ENCODE measurements around the gene COL15A1. TPM values are rescaled to one million over a fixed set of nuclear protein-coding genes. Genes with fewer than 3 reads are reported as not detected.

COL15A1 gene
- total RNA-seq, 1 experiment from 2014 or later: 0.22 TPM

DNA sequence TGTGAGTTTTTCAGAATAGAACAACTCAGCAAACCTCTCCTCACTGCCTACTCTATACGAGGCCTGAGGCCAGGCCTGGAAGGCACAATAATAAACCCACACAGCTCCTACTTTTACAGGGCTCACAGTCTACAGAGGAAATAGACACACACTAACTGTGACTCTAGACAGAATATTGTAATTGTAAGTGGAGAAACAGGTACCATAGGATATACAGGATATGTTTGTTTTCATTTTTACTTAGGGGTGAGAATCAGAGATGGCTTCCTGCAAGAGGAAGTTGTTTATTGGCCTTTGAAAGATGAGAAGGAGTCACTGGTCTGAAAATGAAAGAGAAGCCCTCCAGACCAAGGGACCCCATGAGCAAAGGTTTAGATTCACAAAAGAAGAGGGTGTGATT is 125.4 kb downstream of the COL15A1 start (continued):
- TF ChIP-seq JAZF1 (CRISPR knock-in tag; IDR thresholded peaks at IDR 0.05) (no peak), PRRX2 (CRISPR knock-in tag; IDR thresholded peaks at IDR 0.05) (no peak), ZBTB21 (CRISPR knock-in tag; IDR thresholded peaks at IDR 0.05; ENCODE audit: borderline replicate concordance) (no peak), RORB (CRISPR knock-in tag; IDR thresholded peaks at IDR 0.05) (no peak)
- TF ChIP-seq, protein P1, sequence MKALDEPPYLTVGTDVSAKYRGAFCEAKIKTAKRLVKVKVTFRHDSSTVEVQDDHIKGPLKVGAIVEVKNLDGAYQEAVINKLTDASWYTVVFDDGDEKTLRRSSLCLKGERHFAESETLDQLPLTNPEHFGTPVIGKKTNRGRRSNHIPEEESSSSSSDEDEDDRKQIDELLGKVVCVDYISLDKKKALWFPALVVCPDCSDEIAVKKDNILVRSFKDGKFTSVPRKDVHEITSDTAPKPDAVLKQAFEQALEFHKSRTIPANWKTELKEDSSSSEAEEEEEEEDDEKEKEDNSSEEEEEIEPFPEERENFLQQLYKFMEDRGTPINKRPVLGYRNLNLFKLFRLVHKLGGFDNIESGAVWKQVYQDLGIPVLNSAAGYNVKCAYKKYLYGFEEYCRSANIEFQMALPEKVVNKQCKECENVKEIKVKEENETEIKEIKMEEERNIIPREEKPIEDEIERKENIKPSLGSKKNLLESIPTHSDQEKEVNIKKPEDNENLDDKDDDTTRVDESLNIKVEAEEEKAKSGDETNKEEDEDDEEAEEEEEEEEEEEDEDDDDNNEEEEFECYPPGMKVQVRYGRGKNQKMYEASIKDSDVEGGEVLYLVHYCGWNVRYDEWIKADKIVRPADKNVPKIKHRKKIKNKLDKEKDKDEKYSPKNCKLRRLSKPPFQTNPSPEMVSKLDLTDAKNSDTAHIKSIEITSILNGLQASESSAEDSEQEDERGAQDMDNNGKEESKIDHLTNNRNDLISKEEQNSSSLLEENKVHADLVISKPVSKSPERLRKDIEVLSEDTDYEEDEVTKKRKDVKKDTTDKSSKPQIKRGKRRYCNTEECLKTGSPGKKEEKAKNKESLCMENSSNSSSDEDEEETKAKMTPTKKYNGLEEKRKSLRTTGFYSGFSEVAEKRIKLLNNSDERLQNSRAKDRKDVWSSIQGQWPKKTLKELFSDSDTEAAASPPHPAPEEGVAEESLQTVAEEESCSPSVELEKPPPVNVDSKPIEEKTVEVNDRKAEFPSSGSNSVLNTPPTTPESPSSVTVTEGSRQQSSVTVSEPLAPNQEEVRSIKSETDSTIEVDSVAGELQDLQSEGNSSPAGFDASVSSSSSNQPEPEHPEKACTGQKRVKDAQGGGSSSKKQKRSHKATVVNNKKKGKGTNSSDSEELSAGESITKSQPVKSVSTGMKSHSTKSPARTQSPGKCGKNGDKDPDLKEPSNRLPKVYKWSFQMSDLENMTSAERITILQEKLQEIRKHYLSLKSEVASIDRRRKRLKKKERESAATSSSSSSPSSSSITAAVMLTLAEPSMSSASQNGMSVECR (CRISPR knock-in tag; IDR thresholded peaks at IDR 0.05; ENCODE audit: borderline replicate concordance): no peak

DNA sequence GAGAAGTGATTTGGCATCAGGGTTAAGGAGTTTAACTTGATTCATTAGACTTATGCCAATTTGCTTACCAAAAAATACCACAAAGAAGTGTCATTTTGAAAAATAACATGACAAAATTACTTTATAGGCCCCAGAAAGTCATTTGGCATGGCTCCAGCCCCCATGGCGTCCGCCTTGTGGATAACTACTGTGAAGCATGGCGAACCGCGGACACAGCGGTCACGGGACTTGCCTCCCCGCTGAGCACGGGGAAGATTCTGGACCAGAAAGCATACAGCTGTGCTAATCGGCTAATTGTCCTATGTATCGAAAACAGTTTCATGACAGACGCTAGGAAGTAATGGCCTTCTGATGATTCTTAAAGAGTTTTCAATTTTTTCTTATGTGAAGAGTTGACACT is 125.8 kb downstream of the COL15A1 start:
- ChIA-PET CTCF (no interaction called here), POLR2A (no interaction called here)
- peaks cover 6% of the 10 kb centered on the region; the same call in 1 of the 2 replicates for H3K9me3 Mint-ChIP-seq
- peaks cover 2% of the 10 kb centered on the region; the same call in 1 of the 2 replicates for H3K4me1 Mint-ChIP-seq
- no peak overlapping the region for H3K27ac Mint-ChIP-seq
- no peaks in the 10 kb centered on the region for H3K36me3 Mint-ChIP-seq
- H3K4me3 Mint-ChIP-seq: no peak overlapping the region
- no peak for DNase-seq (ENCODE audit: low spot score)
- ATAC-seq: no peak
- H3K27me3 Mint-ChIP-seq (ENCODE audit: low read depth): no peaks in the 10 kb centered on the region
- TF ChIP-seq MYBL2 (CRISPR knock-in tag; IDR thresholded peaks at IDR 0.05) (no peak), RELA (CRISPR knock-in tag; IDR thresholded peaks at IDR 0.05; ENCODE audit: borderline replicate concordance) (no peak), NR1H2 (CRISPR knock-in tag; IDR thresholded peaks at IDR 0.05) (no peak), KAT7 (CRISPR knock-in tag; IDR thresholded peaks at IDR 0.05; ENCODE audit: borderline replicate concordance) (no peak), ZNF138 (CRISPR knock-in tag; conservative IDR thresholded peaks at IDR 0.05) (no peak), MXD4 (CRISPR knock-in tag; IDR thresholded peaks at IDR 0.05; ENCODE audit: borderline replicate concordance) (no peak), ETV6 (CRISPR knock-in tag; IDR thresholded peaks at IDR 0.05) (no peak), CREB1 (CRISPR knock-in tag; IDR thresholded peaks at IDR 0.05) (no peak), ELF4 (CRISPR knock-in tag; IDR thresholded peaks at IDR 0.05; ENCODE audit: low read depth) (no peak), ESRRA (CRISPR knock-in tag; IDR thresholded peaks at IDR 0.05; ENCODE audit: borderline replicate concordance) (no peak), GTF2I (CRISPR knock-in tag; conservative IDR thresholded peaks at IDR 0.05) (no peak), NR3C1 (CRISPR knock-in tag; conservative IDR thresholded peaks at IDR 0.05; ENCODE audit: low read depth) (no peak), TCF7 (CRISPR knock-in tag; IDR thresholded peaks at IDR 0.05; ENCODE audit: low read depth) (no peak)
- TF ChIP-seq, protein P2, sequence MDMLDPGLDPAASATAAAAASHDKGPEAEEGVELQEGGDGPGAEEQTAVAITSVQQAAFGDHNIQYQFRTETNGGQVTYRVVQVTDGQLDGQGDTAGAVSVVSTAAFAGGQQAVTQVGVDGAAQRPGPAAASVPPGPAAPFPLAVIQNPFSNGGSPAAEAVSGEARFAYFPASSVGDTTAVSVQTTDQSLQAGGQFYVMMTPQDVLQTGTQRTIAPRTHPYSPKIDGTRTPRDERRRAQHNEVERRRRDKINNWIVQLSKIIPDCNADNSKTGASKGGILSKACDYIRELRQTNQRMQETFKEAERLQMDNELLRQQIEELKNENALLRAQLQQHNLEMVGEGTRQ (CRISPR knock-in tag; IDR thresholded peaks at IDR 0.05): no peak
- TF ChIP-seq, protein P3, sequence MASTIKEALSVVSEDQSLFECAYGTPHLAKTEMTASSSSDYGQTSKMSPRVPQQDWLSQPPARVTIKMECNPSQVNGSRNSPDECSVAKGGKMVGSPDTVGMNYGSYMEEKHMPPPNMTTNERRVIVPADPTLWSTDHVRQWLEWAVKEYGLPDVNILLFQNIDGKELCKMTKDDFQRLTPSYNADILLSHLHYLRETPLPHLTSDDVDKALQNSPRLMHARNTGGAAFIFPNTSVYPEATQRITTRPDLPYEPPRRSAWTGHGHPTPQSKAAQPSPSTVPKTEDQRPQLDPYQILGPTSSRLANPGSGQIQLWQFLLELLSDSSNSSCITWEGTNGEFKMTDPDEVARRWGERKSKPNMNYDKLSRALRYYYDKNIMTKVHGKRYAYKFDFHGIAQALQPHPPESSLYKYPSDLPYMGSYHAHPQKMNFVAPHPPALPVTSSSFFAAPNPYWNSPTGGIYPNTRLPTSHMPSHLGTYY (CRISPR knock-in tag; IDR thresholded peaks at IDR 0.05): no peak
- TF ChIP-seq, protein P4, sequence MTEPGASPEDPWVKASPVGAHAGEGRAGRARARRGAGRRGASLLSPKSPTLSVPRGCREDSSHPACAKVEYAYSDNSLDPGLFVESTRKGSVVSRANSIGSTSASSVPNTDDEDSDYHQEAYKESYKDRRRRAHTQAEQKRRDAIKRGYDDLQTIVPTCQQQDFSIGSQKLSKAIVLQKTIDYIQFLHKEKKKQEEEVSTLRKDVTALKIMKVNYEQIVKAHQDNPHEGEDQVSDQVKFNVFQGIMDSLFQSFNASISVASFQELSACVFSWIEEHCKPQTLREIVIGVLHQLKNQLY (CRISPR knock-in tag; IDR thresholded peaks at IDR 0.05): no peak
- TF ChIP-seq, protein P5, sequence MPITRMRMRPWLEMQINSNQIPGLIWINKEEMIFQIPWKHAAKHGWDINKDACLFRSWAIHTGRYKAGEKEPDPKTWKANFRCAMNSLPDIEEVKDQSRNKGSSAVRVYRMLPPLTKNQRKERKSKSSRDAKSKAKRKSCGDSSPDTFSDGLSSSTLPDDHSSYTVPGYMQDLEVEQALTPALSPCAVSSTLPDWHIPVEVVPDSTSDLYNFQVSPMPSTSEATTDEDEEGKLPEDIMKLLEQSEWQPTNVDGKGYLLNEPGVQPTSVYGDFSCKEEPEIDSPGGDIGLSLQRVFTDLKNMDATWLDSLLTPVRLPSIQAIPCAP (CRISPR knock-in tag; IDR thresholded peaks at IDR 0.05): no peak

Measured in WTC11 (cell line).